NCI-H1105 (cell line): Measurements from ENCODE around the gene PTK7.
A peak's percentile ranks its signal among the peaks of the same experiment; 100 is the strongest.
"Not testable (repeated sequence)": the region's sequence is repeated elsewhere in the genome, so short reads cannot be mapped to it uniquely, and the experiment has no call there.

Source experiments
- DNase-seq: peaks from one replicate; lab custom pipeline; 2025; lab: John Stamatoyannopoulos, UW

The PTK7 gene

GRCh38 chr6:43075670-43076463, at the start of gene PTK7:
Gene PTK7, plus strand, starts transcription at chr6:43076314. Its CDS starts 175 bp downstream, at chr6:43076489.
- DNase-seq, result peak; percentile 86

GRCh38 chr6:43026365-43026764, 49.7 kb upstream of the PTK7 start:
- no peak for DNase-seq

- no peak for DNase-seq
Measured at GRCh38 chr6:43029120-43029519, 47.0 kb upstream of the PTK7 start.

GRCh38 chr6:43032326-43032725, 43.8 kb upstream of the PTK7 start:
- DNase-seq, result no peak

GRCh38 chr6:43033496-43034189, 42.5 kb upstream of the PTK7 start:
- DNase-seq, result no peak

- no peak for DNase-seq
Measured at GRCh38 chr6:43034190-43034525, 42.0 kb upstream of the PTK7 start.

- DNase-seq, result no peak
Measured at GRCh38 chr6:43035495-43036194, 40.5 kb upstream of the PTK7 start.

- DNase-seq, result no peak
Measured at GRCh38 chr6:43036712-43037111, 39.4 kb upstream of the PTK7 start.

- DNase-seq, result no peak
Measured at GRCh38 chr6:43037197-43037596, 38.9 kb upstream of the PTK7 start.

GRCh38 chr6:43037706-43038105, 38.4 kb upstream of the PTK7 start:
- DNase-seq, result no peak

- no peak for DNase-seq
Measured at GRCh38 chr6:43038727-43039126, 37.4 kb upstream of the PTK7 start.

- no peak for DNase-seq
Measured at GRCh38 chr6:43040542-43041257, 35.4 kb upstream of the PTK7 start.

GRCh38 chr6:43041475-43041874, 34.6 kb upstream of the PTK7 start:
- not testable (repeated sequence) for DNase-seq

- DNase-seq, result no peak
Measured at GRCh38 chr6:43043310-43043709, 32.8 kb upstream of the PTK7 start.

GRCh38 chr6:43045371-43045930, 30.7 kb upstream of the PTK7 start:
- no peak for DNase-seq

GRCh38 chr6:43047998-43048397, 28.1 kb upstream of the PTK7 start:
- DNase-seq, result no peak

- no peak for DNase-seq
Measured at GRCh38 chr6:43050981-43051380, 25.1 kb upstream of the PTK7 start.

GRCh38 chr6:43052225-43052841, 23.8 kb upstream of the PTK7 start:
- DNase-seq, result no peak

- no peak for DNase-seq
Measured at GRCh38 chr6:43052842-43053544, 23.1 kb upstream of the PTK7 start.

GRCh38 chr6:43053545-43054205, 22.4 kb upstream of the PTK7 start, which contains the start of gene CUL7:
Gene CUL7, minus strand, starts transcription at chr6:43053851. Its CDS starts 1,063 bp downstream, at chr6:43052788.
- peak; percentile 95 for DNase-seq
